Pulmonary artery endothelial cell (primary cell): Measurements from ENCODE around the gene ADH1C. TPM values are rescaled to one million over a fixed set of nuclear protein-coding genes. Genes with fewer than 3 reads are reported as not detected.
"Not testable (repeated sequence)": the region's sequence is repeated elsewhere in the genome, so short reads cannot be mapped to it uniquely, and the experiment has no call there.

Experiments used
- DNase-seq: peaks from one replicate; pipeline ENCODE4 v3.0.0-alpha.2; 2011; ENCODE audit warnings: low read depth, low spot score
- total RNA-seq: library from RNA; depleted of rRNA; stranded (reverse); fragments of >200 nt; gene quantifications from 2 replicates; pipeline ENCODE4 v1.2.3, GENCODE V29; 2014

The ADH1C gene
- not detected in 2 replicates for total RNA-seq

DNA sequence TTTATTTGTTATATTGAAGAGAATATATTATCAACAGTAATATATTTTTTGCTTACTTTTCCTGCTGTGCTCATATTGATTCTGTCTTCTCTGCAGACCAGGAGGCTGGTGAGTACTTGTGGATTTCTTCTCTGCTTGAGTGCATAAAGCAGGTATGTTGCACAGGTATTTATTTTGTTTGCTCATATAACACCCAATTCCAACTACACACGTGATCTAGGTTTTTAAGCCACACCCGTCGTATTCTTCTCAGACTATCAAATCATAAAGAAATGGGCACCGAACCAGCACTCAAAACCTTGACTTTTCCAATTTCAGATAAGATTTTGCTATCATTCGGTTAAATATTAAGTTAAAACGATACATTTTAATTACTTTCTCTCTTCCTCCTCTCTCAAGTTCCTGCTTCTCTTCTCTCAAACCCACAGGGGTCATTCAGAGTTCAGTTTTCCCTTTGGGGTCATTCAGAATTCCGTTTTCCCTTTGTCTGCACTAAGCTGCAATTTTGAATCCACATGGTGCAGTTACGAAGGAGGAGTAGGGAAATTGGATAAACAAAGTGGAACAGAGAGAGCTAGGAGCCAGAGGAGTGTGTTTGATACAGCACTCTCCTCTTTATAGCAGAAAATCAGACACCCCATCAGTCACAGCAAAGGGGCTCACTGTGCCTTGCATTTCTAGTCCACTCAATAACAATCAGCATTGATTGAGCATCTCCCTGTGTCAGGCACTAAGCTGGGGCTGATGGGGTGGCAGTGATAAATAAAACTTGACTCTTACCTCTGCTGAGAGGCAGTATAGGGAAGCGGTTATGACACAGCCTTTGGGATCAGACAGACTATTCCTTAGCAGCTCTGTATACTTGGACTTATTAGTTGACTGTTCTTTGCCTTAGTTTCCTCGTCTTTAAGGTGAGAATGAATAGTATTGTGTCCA lies at the start of gene ADH1C:
Gene ADH1C, minus strand, starts transcription at position 145 of the 936 bp plus-strand sequence. Its CDS starts 71 bp downstream, at position 74.
- DNase-seq: no peak

GRCh38 chr4:99400831-99401230 lies 48.3 kb upstream of the ADH1C start:
- no peak for DNase-seq

GRCh38 chr4:99399017-99399416 lies 46.5 kb upstream of the ADH1C start:
- no peak for DNase-seq

DNA sequence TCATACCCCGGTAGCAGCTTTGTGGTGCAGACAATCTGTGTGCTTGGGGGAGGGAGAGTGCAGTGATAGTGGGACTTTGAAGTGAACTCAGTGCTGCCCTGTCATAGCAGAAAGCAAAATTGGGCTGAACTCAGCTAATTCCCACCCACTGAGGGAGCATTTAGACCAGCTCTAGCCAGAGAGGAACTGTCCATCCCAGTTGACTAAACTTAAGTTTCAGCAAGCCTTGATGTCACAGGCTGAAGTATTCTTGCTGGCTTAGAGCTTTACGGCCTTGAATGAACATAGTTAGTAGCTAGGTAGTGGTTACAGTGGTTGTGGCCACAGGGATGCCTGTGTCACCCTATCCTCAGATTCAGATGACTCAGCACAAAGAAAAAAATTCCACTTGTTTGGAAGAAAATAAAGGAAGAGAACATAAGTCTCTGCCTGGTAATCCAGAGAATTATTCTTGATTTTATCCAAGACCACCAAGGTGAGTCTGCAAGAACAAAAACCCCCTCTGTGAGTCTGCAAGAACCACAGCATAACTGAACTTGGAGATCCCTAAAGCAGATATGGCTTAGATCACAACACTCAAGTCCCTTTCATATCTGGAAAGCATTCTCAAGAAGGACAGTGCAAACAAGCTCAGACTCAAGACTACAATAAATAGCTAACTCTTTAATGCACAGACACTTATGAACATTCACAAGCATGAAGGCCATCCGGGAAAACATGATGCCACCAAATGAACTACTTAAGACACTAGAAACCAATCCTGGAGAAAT lies 43.2 kb upstream of the ADH1C start:
- DNase-seq: no peak

- DNase-seq: no peak
These were observed 42.4 kb upstream of the ADH1C start for GRCh38 chr4:99394896-99395295.

DNA sequence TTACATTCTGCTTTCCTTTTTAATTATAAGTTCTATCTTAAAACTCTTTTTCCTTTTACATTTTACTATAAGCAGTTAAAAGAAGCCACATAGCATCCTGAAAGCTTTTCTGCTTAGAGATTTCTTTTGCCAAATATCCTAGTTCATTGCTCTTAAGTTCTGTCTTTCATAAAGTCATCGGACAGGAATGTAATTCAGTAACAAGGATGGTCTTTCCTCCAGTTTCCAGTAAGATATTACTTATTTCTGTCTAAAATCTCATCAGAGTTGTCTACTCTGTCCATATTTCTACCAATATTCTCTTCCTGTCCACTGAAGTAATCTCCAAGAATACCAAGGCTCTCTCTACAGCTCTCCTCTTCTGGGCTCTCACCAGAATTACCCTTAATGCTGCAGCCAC lies 37.5 kb upstream of the ADH1C start:
- no peak for DNase-seq

GRCh38 chr4:99389606-99390005 lies 37.1 kb upstream of the ADH1C start:
- no peak for DNase-seq

DNA sequence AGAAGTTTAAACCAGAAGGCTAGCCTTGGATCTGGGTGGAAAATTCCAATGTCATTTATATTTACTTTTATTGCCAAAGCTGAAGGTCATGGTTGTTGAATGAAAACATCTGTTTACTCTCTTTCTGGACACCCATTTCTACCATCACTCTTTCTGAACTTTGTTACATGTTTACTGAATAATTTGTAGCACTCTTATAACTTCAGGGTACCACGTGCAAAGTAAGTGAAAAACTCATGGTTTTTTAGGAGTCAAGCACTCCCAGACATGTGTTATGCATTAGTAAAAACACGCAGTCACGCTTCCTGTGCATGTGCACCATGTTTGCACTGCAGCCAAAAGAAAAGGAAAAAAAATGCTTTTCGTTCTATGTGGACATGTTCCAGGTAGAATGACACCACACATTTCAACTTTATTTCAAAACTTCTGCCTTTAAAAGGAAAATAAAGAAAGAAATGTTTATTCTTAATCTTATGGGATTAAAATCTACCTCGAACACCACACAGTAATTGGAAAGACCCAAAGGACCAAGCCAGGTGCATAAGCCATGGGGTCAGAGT lies 31.4 kb upstream of the ADH1C start:
- DNase-seq: no peak

DNA sequence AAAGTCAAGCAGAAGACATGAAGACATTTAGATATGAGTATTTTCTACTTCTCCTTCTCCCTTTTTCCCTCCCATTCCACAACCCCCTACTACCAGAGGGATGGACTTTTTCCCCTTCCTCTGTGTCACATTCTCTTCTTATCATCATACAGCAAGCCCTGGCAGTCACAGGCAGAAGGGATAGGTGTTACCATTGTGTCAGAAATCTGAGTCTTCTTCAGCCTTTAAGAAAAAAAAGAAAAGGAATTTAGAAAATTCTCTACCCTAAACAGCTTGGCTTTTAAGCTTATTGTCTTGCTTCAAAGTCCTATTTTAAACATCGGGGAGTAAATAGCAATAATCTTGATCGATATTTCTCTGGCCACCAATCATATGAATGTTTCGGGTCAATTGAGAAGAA lies 30.9 kb upstream of the ADH1C start:
- DNase-seq: no peak

- DNase-seq: no peak
These were observed 30.3 kb upstream of the ADH1C start for GRCh38 chr4:99382745-99383360.

DNA sequence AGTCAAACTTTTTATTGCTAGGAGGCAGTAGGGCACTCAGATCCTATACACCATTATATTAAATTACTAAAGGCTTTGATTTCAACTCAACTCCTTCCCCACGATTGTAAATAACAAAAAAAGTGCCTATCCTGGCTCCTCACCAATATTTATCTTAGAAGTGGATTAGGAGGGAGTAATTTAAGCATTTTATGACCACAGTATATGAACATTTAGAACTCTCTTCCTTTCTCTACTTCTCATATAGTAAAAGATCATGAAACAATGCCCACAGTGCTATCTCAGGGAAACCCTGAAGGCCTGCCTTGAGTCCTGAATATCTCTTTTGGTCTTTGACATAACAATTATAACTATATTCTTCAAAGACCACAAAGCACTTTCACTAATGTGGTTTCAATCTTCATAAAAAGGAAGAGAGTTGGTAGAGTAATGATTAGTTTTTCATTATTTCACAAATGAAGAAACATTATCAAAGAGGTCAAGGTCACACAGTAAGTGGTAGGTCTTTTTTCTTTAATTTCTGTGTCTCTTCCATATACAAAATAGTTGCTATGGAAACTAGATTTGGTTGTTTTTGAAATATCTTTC lies 29.1 kb upstream of the ADH1C start:
- no peak for DNase-seq

DNA sequence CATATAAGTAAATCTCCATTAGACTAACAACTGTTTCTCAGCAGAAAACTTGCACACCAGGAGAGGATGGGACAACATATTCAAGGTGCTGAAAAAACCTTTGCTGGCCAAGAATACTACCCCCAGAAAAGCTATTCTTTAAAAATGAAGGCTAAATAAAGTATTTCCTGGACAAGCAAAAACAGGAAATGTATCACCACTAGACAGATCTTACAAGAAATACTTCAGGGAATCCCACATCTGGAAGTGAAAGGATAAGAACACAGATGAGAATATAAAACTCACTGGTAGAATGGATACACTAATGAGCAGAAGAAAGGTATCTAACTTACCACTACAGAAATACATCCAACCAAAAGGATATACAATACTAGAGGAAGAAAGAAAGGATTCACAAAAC lies 27.0 kb upstream of the ADH1C start:
- no peak for DNase-seq

DNA sequence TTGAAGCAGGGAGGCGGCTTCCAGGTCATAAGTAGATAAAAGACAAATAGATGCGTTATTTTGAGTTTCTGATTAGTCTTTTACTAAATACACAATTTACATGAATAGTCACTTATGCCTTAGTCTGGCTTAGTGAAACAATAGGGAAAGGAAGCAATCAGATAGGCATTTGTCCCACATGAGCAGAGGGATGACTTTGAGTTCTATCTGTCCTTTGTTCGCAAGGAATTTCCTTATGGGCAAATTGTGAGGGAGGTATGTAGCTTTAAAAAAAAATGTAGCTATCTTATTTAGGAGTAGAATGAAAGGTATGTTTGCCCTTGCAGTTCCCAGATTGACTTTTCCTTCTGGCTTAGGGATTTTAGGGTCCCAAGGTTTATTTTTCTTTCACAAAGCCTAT lies 26.3 kb upstream of the ADH1C start:
- DNase-seq: no peak

- not testable (repeated sequence) for DNase-seq
These were observed 24.8 kb upstream of the ADH1C start for GRCh38 chr4:99377341-99377740.

DNA sequence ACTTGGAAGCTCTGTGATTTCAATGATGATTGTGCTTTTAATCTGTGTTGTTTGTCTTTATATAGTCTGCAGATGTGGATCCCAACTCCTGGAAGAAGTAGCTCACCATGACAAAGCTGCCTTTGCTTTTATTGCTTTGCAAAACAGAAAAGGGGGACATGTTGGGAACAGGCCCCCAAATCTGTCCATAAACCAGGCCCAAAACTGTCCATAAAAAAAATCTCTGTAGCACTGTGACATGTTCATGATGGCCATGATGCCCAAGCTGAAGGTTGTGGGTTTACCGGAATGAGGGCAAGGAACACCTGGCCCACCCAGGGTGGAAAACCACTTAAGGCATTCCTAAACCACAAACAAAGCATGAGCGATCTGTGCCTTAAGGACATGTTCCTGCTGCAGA lies 19.9 kb upstream of the ADH1C start:
- not testable (repeated sequence) for DNase-seq

DNA sequence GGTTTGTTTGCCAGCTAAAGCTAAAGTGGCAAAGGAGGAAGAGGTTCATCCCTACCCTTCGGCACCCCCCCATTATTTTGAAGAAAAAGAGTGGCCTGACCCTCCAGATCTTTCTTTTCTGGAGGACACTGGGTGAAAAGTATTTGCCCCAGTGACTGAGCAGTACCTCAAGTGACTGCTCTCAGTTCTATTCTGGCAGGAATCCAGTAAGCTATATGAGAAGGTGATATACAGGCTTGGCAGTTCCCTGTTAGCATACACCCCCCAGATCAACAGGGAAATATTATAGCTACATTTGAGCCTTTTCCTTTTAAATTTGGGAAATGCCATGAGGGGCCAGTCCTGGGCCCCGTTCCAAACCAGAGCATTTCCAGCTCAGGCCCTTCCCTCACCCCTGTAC lies 15.3 kb upstream of the ADH1C start:
- not testable (repeated sequence) for DNase-seq

DNA sequence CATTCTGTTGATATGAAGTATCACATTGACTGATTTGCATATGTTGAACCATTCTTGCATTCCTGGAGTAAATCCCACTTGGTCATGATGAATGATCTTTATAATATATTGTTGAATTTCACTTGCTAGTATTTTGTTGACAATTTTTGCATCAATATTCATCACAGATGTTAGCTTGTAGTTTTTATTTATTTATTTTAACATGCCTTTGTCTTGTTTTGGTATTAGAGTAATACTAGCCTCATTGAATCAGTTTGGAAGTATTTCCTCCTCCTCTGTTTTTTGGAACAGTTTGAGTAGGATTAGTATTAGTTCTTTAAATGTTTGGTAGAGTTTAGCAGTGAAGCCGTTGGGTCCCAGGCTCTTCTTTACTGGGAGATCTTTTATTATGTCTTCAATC lies 13.9 kb upstream of the ADH1C start:
- no peak for DNase-seq

- DNase-seq: no peak
These were observed 10.2 kb upstream of the ADH1C start for GRCh38 chr4:99362768-99363167.

DNA sequence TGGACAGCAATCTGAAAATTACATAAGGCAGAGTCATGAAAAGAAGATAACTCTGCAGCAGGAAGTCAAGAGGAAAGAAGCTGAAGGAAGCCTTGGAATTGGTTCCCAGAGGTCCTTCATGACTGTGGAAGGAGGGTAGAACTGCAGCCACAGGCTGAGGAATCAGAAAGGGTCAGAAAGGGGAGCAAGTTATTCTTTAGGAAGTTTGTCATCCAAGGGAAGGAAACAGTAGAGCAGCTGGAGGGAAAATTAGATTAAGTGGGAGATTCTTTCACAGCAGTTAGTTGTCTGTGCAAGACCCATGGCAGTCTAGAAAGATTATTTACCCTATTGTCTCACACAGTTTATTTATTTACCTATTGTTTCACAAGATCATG lies 9.3 kb upstream of the ADH1C start:
- DNase-seq: no peak

DNA sequence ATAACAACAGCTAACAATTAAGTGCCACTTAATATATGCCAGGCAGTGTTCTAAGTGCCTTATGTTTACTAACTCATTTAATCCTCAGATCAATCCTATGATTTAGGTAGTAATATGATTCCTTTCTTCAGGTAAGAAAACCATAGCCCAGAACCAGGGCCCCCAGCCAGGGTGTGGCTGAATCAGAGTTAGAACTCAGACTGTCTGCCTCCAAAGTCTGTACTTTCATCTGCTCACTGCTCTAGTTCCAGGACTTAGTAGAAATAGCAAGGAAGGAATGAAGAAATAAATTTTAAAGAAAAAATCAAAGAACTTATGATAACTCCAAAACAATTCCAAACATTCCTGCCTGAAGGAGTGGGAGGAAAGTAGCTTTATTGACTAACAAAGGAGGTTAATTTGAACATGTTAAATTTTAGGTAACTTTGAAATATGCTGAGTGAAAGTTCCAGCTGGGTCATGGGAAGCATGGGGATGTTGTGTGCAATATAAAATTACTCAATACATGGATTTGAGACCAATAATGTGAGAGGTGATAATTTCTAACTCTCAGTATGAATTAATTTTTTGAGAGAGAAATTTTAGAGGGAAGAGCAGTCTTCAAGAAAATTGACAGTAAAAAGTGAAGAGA lies 8.8 kb upstream of the ADH1C start:
- no peak for DNase-seq
